ENCODE results near the gene SNRNP27. TPM values are rescaled to one million over a fixed set of nuclear protein-coding genes. Genes with fewer than 3 reads are reported as not detected.

The SNRNP27 gene
- total and polyA plus RNA-seq, 9 of the 15 experiments (the other 6 are each of a cell fraction or from before 2014, with no cell fraction given), result 29.2 to 102 (median 65.7) TPM

GRCh38 chr2:69914164-69914949, 20.6 kb downstream of the SNRNP27 start (continued):
- TF ChIP-seq ZBTB33 (CRISPR knock-in tag; IDR thresholded peaks at IDR 0.05), result peak; percentile 36; the same call in 1 of the 2 replicates
- TF ChIP-seq TRIM24 (IDR thresholded peaks at IDR 0.05), result 0 out of 4 replicates have a peak, but pooled peaks of 1 of the 2 experiments have one; percentile 9
- no peak for TF ChIP-seq ZKSCAN8 (CRISPR knock-in tag; IDR thresholded peaks at IDR 0.05)
- peak; percentile 65; the same call in 1 of the 2 replicates for TF ChIP-seq ELF1 (tag; IDR thresholded peaks at IDR 0.05)
- no peak for TF ChIP-seq NEUROD1 (IDR thresholded peaks at IDR 0.05; ENCODE audit: borderline replicate concordance, low read depth, low read length, partially characterized antibody)
- TF ChIP-seq GMEB1 (CRISPR knock-in tag; IDR thresholded peaks at IDR 0.05), result no peak
- no peak for TF ChIP-seq ZNF253 (CRISPR knock-in tag; conservative IDR thresholded peaks at IDR 0.05)
- TF ChIP-seq, protein P1, sequence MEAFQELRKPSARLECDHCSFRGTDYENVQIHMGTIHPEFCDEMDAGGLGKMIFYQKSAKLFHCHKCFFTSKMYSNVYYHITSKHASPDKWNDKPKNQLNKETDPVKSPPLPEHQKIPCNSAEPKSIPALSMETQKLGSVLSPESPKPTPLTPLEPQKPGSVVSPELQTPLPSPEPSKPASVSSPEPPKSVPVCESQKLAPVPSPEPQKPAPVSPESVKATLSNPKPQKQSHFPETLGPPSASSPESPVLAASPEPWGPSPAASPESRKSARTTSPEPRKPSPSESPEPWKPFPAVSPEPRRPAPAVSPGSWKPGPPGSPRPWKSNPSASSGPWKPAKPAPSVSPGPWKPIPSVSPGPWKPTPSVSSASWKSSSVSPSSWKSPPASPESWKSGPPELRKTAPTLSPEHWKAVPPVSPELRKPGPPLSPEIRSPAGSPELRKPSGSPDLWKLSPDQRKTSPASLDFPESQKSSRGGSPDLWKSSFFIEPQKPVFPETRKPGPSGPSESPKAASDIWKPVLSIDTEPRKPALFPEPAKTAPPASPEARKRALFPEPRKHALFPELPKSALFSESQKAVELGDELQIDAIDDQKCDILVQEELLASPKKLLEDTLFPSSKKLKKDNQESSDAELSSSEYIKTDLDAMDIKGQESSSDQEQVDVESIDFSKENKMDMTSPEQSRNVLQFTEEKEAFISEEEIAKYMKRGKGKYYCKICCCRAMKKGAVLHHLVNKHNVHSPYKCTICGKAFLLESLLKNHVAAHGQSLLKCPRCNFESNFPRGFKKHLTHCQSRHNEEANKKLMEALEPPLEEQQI (IDR thresholded peaks at IDR 0.05), result no peak
- no peak for TF ChIP-seq PHB (CRISPR knock-in tag; IDR thresholded peaks at IDR 0.05)
- no peak for TF ChIP-seq HIVEP1 (CRISPR knock-in tag; IDR thresholded peaks at IDR 0.05)
- peak; percentile 97 for TF ChIP-seq RFX5 (IDR thresholded peaks at IDR 0.05; ENCODE audit: low read depth, low read length)
- TF ChIP-seq, protein P2, sequence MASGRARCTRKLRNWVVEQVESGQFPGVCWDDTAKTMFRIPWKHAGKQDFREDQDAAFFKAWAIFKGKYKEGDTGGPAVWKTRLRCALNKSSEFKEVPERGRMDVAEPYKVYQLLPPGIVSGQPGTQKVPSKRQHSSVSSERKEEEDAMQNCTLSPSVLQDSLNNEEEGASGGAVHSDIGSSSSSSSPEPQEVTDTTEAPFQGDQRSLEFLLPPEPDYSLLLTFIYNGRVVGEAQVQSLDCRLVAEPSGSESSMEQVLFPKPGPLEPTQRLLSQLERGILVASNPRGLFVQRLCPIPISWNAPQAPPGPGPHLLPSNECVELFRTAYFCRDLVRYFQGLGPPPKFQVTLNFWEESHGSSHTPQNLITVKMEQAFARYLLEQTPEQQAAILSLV (tag; IDR thresholded peaks at IDR 0.05), result no peak
- no peak; the same call in 1 of the 2 replicates for TF ChIP-seq MECOM (CRISPR knock-in tag; IDR thresholded peaks at IDR 0.05)
- peak; percentile 84 for TF ChIP-seq POLR2B (IDR thresholded peaks at IDR 0.05; ENCODE audit: low read depth, partially characterized antibody)
- peak; percentile 37 for TF ChIP-seq ZNF239 (CRISPR knock-in tag; IDR thresholded peaks at IDR 0.05)
- no peak for TF ChIP-seq PTTG1 (tag; IDR thresholded peaks at IDR 0.05; ENCODE audit: low read depth)
- TF ChIP-seq CEBPB (tag; IDR thresholded peaks at IDR 0.05), result peak; percentile 69
- no peak for TF ChIP-seq RBM17 (IDR thresholded peaks at IDR 0.05; ENCODE audit: borderline replicate concordance, low read depth, low read length)
- TF ChIP-seq ZNF316 (IDR thresholded peaks at IDR 0.05), result no peak
